Stimulated activated CD8-positive, alpha-beta memory T cell treated with anti-CD3 and anti-CD28 coated beads, Interleukin-2, amount 100 ng/mL, for 1 hour (primary cell): ENCODE results near the gene KNTC1.
"Not testable (repeated sequence)": the region's sequence is repeated elsewhere in the genome, so short reads cannot be mapped to it uniquely, and the experiment has no call there.

ENCODE experiments used
- DNase-seq, 2 donors: peaks; one replicate each; pipeline ENCODE4 v3.0.0-alpha.2; 2020; ENCODE audit warnings: low read depth in 2 of 2

KNTC1 gene

DNA sequence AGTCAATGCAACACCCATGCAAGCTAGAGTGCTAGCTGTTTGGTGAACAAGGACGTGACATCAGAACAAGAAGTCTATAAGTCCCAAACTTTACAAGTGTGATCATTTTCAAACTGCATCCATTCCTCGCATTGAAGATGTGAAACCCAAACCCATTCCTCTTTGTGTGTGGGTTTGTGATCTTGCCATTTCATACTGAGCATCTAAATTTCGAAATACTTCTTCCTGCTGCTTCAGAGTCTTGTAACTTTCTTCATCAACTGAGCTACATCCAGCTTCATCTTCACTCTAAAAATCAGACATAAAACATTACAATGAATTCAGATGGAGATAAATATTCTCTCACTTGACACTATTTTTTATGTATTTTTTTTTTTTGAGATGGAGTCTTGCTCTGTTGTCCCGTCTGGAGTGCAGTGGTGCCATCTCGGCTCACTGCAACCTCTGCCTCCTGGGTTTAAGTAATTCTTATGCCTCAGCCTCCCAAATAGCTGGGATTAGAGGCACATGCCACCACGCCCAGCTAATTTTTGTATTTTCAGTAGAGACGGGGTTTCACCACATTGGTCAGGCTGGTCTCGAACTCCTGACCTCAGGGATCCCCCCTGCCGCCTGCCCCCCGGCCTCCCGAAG, 21.5 kb upstream of the KNTC1 start:
- DNase-seq = no peak

DNA sequence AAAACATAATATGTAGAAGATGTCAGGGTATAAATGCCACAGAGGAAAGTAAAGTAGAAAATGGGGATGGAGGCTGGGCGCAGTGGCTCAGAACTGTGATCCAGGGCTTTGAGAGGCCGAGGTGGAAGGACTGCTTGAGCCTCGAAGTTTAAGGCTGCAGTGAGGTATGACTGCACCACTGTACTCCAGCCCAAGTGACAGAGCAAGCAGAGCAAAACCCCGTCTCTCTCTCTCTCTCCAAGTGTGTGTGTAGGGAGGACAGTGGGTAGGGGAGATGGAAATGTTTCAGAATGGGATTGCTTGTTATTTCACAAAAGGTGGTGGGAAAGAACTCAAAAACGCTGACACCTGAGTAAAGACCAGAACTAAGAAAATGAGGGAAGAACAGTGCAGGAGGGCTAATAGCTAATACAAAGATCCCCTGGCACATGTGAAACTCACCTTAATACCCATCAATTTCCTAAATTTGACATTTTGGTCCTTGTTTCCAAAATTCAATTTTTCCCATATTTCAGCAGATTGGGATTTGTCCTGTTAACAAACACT, 20.6 kb upstream of the KNTC1 start:
- DNase-seq = no peak

DNA sequence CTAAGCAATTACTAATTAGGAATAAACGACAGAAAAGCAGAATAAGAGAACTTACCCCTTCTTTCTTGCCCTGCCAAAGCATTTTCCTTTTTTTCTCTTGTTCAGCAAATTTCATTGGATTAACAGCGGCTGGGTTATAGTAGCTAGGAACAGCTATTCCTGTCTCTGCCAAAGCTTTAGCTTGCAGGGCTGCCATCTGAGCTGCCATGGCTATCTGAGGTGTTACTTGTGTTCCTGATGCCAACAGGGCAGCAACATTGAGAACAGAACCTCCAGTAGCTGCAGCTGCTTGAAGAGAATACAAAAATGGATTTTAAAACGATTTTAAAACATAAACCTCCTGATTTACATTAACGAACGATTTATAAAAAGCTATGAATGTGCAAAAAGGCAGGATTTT, 18.9 kb upstream of the KNTC1 start:
- no peak for DNase-seq

DNA sequence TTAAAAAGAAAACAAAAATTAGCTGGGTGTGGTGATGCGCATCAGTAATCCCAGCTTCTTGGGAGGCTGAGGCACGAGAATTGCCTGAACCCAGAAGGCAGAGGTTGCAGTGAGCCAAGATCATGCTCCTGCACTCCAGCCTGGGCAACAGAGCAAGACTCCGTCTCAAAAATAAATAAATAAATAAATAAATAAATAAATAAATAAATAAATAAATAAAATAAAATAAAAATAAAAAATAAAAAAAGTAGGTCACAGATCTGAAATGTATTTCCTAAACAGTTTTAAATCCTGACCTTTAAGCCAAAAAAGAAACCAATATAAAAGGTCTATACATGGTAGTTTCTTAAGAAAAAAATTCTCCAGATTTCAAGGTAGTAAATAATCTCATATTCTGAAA, 14.0 kb upstream of the KNTC1 start:
- DNase-seq = not testable (repeated sequence)

DNA sequence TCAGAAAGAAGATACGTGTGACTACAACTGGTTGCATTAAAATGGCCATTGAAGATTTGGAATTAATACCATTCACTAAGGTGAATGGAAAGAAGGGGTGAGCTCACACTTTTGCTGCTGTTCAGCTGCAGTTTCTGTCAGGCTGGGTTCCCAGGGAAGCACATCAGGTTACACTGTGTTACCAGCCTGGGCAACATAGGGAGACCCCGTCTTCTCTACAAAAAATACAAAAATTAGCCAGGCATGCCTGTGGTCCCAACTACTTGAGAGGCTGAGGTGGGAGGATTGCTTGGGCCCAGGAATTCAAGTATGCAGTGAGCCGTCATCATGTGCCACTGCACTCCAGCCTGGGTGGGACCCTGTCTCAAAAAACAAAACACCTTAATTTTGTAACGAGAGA, 13.4 kb upstream of the KNTC1 start:
- DNase-seq = no peak

DNA sequence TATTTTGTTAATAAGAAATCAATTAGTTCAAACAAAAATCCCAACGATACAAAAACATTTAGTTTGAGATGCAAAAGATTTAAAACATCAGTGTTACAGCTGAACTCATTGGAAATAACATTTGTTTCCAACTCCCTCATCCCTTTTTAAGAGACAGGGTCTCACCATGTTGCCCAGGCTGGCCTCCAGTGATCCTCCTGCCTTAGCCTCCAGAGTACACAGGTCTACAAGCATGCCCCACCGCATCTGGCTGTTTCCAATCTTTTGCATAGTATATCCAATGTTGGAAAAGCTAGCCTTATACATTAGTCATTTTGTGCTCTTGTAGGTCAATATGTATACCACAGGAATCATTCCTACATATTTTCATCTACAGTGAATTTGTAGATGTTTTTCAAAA, 11.8 kb upstream of the KNTC1 start:
- no peak for DNase-seq

DNA sequence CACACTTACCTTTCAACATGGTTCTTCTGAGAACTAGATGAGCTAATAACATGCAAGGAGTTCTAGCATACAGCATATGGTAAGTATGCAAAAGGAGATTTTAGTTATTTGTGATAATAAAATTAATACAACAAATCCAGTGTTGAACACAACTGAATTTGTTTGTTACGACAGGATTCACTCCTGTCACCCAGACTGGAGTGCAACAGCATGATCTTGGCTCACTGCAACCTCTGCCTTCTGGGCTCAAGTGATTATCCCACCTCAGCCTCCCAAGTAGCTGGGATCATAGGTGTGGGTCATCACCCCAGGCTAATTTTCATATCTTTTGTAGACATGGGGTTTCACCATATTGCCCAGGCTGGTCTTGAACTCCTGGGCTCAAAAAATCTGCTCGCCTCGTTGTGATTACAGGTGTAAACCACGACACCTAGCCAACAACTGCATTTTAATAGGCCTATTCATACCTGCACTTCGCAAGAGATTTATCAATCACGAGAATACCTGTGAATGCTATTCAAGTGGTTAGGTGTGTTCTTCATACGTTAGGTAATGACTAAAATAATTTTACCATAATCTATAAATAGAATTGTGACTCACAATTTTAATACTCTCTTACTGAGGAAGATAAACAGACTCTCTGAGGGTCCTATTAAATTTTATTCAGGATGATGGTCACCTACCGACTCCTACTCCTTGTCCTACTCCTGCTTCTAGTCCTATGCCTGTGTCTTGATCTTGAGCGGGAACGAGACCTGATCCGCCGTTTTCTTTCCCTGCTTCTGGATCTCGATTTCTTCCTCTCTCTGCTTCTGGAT, 10.3 kb upstream of the KNTC1 start:
- no peak for DNase-seq

DNA sequence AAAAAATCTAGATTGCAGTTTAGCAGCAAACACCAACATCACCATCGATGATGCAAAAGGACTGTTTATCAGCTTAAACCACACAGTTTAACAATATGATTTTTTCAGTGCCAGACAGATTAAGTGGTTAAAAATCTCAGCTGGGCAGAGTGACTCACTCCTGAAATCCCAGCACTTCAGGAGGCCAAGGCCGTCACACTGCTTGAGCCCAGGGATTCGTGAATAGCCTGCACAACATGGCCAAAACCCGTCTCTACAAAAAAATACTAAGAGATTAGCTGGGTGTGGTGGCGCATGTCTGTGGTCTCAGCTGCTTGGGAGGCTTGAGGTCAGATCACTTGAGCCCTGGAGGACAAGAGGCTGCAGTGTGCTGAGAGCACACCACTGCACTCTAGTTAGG, 9.2 kb upstream of the KNTC1 start:
- no peak for DNase-seq

DNA sequence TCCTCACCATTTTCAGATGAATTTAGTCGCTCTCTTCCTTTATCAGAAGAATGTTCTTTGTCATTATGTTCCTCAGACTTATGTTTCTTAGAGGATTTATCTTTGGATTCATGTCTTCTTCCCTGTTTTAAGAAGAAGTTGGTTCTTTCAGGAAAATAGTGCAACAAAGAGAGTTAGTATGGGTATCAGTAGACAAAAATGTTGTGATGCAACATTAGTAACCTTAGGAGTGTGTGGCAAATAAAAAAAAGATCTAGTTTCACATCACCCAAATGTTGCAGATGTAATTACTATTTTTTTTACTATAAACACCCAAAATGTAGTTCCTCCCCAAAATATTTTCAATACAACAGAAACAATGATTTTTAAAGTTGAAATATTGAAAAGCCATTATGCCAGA, 8.1 kb upstream of the KNTC1 start:
- no peak for DNase-seq

DNA sequence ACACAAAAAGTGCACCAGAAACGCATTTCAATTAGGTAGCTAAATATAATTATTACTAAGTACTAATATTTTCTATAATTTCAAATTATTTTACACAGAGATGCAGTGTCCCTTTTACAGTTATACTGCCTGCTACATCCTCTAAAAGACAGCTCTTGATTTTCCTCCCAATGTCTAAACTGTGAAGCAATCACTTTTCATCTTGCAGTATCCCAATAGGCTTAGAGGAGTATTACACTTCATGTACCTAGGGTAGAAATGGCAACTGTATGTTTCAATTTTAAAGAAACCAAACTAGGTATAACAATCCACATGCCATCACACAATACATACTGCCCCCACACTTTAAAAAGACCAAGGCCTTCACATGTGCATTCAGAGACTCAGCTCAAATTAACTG, 7.6 kb upstream of the KNTC1 start:
- no peak for DNase-seq

DNA sequence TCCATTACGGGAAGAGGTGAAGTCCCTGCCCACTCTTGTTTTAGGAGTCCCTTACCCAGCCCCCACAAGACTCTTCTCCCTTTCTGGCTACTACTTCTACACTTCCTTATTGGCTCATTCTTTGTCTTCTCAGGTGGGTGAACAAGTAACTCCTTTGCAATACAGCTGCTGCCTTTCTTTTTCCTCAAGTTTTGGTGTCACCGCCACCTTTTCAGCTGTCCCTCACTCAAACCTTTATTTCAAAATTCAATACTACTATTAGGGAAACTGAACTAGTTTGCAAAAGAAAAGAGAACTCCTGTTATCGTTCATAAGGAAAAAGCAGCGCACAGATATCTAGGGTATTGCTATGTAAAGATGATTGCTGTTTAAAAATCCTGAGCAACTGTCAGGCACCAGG, 6.4 kb upstream of the KNTC1 start:
- DNase-seq = no peak

DNA sequence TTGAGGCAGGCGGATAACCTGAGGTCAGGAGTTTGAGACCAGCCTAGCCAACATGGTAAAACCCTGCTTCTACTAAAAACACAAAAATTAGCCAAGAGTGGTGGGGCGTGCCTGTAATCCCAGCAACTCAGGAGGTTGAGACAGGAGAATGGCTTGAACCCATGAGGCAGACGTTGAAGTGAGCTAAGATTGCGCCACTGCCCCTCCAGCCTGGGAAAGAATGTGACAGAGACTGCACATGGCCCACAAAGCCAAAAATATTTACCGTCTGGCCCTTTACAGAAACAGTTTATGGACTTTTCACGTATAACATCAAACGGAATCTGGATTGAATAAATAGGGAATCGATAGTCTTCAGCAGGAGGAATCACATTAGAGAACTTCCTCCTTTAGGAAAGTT, 3.8 kb upstream of the KNTC1 start:
- DNase-seq = no peak

DNA sequence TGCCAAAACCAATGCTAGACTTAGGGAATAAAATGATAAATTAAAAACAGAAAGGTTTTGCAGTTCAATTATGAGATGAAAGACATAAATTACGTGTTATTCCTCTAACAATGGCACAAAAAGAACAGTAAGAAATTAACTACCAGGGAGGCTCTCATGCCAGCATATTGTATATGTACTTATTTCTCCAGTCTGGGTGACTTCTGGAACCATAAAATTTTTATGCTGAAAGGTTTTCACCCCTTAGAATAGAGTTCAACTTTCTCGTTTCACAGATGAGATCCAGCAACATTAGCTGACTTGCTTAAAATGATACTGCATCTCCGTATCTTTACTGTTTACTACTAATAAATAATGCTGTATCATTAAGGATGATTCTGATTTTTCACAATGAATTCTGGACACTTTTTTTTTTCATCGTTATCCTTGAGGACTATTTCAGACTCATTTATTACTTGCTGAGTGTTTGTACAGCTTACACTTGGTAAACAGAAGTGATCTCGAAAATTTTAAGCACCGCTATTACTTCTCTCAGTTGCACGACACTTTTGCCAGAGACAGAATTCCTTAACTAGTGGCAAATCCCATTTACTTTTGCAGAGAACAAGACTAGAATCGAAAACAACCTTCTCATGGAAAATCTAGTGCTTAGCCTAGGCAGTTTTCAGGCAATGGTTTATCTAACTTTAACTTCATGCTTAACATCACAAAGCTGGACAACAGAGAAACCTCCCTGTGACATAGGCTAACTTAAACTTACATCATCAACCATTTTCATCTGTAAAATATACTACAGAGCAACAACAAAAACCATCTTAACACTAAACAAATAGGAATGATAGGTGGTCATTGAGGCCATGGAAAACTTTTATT, 3.0 kb upstream of the KNTC1 start:
- DNase-seq = no peak

DNA sequence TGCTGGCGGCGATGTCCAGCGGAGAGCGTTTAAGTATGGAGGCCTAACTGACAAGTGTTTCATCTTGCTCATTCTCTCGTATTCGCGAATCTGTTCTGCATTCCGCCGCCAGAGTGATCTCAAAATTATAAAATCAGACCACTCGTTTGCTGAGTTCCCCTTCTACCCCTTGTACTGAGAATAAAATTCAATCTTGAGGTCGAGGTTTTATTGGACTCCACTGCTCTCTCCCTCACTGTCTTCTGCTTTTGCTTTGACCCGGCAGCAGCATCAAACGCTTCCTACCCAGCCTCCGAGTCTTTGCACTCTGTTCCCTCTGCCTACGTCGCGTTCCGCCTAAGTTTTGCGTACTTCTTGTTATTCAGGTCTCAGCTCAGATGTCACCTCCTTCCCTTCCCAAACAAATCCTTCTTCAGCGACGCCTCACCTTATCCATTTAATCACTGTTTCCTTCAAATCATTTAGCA, 462 bp downstream of the KNTC1 start:
- DNase-seq = no peak

DNA sequence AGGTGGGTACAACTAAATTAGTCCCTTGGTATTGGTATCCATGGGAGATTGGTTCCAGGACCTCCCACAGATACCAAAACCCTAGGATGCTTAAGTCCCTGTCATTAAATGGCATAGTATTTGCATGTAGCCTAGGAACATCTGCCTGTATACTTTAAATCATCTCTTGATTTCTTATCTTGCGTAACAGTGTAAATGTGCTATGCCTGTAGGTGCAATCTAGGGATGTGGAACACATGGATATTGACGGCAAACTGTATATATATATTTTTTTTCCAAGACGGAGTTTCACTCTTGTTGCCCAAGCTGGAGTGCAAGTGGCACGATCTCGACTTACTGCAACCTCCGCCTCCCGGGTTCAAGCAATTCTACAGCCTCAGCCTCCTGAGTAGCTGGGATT, 1.5 kb downstream of the KNTC1 start:
- DNase-seq = no peak

DNA sequence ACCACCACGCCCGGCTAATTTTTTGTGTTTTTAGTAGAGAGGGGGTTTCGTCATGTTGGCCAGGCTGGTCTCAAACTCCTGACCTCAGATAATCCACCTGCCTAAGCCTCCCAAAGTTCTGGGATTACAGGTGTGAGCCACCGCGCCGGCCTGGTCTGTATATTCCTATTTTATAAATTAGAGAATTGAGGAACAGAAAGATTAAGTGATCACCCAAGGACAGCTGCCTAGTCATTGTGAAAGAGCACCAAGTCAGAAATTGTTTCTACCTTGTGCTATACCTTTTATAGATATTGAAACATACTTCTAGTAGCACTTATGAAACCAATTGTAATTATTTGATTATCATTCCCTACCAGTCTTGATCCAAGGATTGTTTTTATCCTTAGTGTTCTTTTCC, 1.9 kb downstream of the KNTC1 start:
- DNase-seq = no peak

DNA sequence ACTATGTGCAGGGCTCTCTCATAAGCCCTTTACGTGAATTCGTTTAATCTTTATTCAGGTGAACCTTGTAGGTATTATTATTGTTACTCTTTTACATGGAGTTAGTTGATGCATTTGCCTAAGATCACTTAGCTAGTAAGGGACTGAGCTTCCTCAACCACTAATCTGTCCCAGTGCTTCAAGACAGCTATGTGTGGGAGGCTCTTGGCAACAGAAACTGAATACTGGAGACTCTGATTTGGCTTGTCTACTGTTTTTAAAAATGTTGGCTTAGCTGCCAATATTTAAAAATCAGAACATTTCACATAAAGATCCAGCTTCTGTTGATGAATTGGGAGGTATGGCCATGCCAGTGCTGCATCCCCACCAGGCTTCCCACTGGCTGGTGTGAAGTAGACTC, 6.8 kb downstream of the KNTC1 start:
- no peak for DNase-seq

DNA sequence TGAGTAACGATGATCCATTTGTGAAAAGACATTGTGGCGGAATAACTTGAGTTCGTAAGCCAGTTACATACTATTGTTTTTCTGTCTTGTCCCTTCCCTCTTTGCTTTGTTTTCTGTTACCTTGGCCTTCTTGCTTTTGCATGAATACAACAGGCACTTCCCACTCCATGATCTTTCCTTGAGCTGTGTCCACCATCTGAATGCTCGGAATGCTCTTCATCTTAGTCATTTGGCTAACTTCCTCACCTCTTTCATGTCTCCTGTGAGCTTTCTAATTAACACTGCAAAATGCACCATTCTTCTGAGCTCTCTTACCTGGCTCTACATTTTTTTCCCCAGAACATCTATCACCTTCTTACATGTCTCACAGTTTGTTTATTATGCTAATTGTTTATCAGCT, 10.0 kb downstream of the KNTC1 start:
- no peak for DNase-seq

DNA sequence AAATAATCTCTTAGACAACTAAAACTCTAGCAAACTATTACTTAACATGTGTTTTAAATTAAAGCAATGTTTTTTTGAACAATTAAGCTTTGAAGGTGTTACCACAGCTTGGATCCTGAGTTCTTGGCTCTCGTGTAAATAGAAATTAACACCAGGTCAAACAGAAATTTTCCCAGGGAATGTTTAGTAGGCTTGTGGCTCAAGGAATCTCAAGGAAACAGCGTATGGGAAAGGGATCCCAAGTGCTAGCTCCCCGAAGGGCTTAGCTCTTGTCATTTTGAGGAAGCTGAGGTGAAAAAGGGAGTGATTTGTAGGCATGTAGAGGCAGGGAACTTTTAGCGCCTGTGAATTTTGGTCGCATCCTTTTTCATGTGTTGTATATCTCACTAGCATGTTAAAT, 11.4 kb downstream of the KNTC1 start:
- no peak for DNase-seq

DNA sequence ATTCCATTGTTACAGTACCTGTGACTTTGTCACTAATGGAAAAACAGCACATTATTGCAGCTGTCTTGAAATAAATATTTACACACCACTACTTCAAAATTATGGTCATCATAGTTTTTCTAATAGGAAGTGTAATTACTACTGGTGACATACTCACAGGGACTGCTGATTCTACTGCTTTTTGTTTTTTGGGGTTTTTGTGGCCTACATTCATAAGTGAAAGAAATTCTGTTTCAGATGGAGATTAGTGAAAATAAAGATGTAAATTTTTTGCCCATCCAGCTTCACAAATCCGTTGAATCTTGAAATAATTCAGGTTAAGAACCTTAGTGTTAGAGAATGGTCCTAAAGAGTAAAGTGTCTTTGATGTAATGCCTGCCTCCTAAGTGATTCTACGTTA, 17.5 kb downstream of the KNTC1 start:
- DNase-seq = no peak

DNA sequence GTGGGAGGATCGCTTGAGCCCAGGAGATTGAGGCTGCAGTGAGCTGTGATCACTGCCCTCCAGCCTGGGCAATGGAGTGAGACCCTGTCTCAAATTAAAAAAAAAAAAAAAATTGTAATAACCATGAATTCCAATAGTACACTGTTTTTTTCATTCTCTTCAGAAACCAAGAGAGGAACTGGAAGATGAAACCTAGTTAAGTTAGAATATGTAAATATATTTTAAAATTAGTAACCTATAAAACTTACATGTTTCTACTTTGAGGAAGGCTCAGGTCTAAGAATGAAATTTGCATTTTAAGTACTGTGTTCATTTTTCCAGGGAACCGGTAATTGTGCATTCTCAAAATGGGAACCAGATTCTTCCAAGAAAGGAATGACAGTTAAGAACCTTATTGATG, 18.8 kb downstream of the KNTC1 start:
- DNase-seq = no peak

DNA sequence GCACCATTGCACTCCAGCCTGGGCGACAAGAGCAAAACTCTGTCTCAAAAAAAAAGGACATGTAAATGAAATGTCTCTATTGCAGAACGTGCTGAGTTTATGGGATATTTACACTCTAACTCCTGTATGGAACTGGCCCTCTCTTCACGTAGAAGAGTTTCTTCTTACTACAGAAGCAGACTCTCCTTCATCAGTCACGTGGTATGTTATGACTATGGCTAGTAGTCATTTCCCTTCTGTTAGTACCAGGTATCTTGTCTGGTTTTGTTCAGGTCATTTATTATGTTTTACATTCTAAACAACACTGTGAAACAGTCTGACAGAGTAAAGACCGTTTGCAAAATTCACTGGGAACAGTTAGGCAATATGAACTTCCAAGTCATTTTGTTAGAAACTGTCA, 20.3 kb downstream of the KNTC1 start:
- no peak for DNase-seq
